ENCODE data around the gene CALHM1.

The CALHM1 gene

DNA sequence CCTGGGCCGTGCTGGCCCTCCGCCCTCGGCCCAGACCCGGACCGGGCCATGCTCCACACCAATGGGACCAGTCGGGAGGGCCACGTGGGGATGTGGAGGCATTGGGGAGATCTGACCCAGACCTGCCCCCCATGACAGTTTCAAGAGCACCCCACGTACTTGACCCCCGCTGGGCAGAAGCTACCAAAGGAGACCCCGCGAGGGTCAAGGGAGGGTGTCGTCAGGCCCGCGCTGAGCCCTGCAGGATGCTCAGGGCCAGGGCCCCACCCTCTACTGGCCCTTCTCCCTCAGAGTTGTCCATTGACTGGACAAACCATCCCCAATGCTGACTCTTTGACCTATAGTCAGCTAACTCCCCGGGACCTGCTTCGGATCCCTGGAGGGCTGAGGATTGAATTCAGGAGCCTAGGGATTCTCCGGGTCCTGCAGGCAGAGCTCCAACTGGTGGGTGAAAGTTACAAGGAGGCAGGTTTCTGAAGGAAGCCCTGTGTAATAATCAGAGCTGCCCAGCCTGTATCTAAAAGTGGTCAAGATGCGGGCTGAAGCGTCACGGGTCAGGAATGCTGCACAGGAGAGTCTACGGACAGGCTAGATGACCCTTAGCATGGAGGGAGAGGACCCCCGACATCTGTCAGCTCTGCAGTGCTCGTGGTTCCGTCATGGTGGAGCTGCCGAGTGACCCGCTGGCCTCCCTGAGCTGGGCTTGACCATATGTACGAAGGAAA, 6.0 kb downstream of the CALHM1 start:
- DNase-seq, result no peak

GRCh38 chr10:103451831-103452505, 6.7 kb downstream of the CALHM1 start, which contains the start of gene CALHM2:
TSS of gene CALHM2 (minus strand) at chr10:103452370. CDS start at chr10:103449941, 2,429 bp downstream.
- DNase-seq, result peak; percentile 85 to 87

GRCh38 chr10:103451091-103451813, 7.4 kb downstream of the CALHM1 start:
- peak; percentile 55 to 76 for DNase-seq

DNA sequence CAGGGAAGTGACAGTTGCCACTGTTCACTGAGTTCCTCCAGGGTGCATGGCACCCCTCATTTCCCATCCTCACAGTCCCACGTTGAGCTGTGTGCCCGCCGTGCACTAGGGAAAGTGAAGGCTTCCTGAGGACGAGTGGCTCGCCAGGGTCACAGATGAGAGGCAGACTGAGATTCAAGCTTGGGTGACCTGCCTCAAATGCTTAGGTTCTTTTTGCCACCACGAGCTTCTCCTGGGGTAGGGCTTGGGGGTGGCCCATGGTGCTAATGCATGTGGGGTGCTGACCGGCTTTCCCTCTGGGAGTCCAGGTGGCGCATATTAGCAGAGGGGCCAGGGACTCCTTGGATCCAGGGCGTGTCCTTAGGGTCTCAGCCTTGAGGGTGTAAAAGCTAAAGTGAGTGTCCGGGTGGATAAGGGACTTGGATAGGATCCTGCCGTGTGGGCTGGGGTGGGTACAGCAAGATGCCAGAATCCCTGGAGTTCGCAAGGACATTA, 8.5 kb downstream of the CALHM1 start:
- DNase-seq, result no peak

GRCh38 chr10:103449208-103450144, 9.2 kb downstream of the CALHM1 start:
- no peak for DNase-seq

DNA sequence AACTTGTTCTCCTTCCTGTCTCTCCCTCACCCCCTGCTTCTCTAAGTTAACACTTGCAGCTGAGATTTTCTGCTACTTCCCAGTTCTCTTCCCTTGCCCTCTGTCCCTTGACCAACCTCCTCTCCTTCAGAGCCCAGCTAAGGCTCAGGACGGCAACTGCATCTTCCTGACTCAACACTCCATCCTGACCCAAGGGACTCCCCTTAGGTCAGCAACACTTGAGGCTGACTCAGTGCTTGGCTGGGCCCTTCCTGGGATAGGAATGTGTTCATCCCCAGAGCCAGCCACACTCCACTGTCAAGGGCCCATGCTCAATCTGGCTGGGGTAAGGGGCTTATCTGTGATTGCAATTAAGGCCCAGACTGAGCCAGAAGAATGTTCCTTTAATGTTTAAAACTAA, 10.0 kb downstream of the CALHM1 start:
- DNase-seq, result no peak

GRCh38 chr10:103447187-103447586, 11.5 kb downstream of the CALHM1 start:
- DNase-seq, result no peak

DNA sequence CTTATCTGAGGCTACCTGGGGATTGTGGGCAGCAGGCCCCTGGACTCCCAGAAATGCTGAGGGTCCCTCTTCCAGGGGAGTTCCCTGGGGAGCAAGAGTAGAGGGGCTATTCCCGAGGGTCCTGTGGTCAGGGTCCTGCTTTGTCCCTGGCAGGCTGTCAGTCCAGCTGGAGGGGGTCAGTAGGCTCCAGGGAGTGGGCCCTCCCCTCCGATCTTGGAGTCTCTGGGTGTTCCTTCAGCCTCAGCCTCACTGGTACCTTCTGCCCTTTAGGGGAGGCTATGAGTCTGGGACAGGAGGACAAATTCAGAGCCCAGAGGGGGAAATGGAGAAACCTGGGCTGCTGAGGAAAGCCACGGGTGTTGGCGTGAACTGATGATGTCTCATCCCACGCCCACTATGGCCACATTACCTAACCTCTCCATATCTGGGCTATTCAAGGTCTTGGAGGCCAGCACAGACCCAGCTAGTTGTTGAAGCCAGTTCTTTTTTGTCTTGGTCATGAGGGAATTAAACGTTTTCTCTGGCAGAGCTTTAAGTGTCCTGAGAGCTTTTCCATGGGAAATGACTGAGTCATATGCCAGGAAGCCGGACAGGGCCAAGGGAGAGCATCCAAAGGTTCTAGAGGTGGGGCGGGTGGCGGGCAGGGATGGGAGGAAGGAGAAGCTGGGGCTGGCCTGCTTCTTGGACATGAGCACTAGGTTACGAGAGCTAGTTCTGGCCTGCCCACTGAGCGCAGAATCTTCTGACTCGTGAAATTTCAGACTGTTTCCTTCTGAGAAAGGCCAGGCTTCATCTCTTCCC, 12.7 kb downstream of the CALHM1 start:
- DNase-seq, result no peak

- no peak for DNase-seq
Observed at GRCh38 chr10:103445366-103445765, 13.3 kb downstream of the CALHM1 start.

DNA sequence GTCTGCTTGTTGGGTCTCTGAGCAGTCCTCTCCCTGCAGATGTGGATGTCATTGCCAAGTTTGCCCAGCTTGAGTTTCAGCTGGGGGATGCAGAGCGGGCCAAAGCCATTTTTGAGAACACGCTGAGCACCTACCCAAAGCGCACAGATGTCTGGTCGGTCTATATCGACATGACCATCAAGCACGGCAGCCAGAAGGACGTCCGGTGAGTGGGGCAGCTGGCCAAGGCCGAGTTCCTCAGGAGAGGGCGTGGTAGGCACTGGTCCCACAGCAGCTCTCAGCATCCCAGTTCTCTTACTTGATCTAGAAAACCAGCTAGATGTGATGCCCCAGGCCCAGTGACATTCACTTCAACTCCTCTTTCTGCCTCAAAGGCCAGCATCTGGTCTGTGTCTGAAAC, 14.2 kb downstream of the CALHM1 start:
- no peak for DNase-seq

DNA sequence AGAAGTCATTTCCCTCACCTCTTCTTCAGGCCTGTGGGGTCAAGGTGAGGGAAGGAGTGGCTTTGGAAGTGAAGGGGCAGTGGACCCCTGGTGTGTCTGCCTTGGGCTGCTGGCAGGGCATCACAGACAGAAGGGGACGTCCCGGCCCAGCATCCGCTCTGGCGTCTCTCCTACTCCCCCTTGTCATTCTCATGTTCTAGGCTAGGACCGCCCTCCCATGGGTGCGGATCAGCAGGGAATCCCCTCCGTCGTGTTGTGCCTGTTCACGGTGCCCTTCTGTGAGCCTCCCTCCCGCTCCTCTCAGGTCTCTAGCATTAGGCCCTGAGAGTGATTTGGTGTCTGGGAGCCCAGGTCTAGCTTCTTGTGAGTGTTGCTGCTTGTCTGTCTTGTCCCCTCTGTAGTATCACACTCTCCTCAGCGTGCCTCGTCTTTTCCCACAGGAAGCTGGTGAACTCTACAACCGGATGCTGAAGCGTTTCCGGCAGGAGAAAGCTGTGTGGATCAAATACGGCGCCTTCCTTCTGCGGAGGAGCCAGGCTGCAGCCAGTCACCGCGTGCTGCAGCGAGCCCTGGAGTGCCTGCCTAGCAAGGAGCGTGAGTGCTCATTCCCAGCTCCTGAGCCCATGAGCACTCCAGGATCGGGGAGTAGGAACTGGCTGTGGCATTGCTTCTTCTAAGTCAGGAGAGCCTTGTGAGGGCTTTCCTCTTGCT, 15.1 kb downstream of the CALHM1 start:
- no peak for DNase-seq

GRCh38 chr10:103442031-103442461, 16.7 kb downstream of the CALHM1 start:
- peak; percentile 57 to 67 for DNase-seq

DNA sequence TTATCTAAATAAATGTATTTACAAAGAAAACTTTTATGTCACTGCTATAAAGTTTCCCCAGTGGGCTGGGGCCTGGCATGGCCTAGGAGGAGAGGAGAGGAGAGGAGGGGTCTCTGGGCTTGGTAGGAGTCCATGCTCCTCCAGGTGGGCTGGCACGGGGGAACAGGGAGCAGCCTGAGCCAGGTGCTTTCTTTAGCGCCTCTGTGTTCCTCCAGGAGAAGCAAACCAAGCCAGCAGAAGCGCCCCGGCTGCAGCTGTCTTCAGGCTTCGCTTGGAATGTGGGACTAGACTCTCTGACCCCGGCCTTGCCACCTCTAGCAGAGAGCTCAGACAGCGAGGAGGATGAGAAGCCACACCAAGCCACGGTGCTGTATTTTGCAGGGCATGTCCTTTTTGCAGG, 17.1 kb downstream of the CALHM1 start:
- DNase-seq, result no peak

DNA sequence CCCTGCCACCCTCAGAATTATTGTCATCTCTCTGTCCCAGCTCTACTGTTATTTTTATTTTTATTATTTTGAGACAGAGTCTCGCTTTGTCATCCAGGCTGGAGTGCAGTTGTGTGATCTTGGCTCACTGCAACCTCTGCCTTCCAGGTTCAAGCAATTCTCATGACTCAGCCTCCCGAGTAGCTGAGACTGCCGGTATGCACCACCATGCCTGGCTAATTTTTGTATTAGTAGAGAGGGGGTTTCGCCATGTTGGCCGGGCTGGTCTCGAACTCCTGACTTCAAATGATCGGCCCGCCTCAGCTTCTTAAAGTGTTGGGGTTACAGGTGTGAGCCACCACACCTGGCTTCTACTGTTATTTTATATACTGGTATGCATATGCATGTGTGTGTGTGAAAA, 17.5 kb downstream of the CALHM1 start:
- no peak for DNase-seq

GRCh38 chr10:103440416-103440815, 18.3 kb downstream of the CALHM1 start:
- no peak for DNase-seq

- no peak for DNase-seq
Observed at GRCh38 chr10:103439776-103440175, 18.9 kb downstream of the CALHM1 start.

- peak; percentile 81 for DNase-seq
Observed at GRCh38 chr10:103433858-103434257, 24.8 kb downstream of the CALHM1 start.

- DNase-seq, result no peak
Observed at GRCh38 chr10:103431902-103432301, 26.8 kb downstream of the CALHM1 start.

- DNase-seq, result no peak
Observed at GRCh38 chr10:103429647-103430046, 29.1 kb downstream of the CALHM1 start.

DNA sequence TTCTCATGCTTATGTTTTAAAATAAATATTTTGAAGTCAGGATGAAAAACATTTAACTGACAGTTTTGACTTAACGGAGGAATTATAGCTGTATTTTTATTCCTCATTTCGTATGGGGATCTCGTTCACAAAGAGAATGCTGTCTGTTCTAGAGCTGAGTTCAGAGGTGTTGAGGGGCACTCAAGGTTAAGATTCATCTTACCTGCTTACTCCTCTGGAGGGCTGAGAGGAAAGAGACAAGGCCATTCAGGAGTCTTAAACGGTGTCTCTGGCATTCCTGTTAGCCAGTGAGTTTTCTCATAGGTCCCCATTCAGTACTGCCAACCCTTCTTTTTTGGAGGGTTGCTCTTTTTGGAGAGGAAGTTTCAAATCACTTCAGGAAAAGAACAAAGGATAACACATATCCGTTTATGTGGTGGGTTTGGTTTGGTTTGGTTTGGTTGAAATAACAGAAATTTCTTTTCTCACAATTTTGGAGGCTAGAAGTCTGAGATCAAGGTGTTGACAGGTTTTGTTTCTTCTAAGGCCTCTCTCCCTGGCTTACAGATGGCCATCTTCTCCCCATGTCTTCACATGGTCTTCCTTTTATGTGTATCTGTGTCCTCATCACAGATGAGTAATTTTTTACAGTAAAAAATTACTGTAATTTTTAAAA, 29.6 kb downstream of the CALHM1 start:
- DNase-seq, result no peak

Measured in Kasumi-1 (cell line).